ENCODE results near the gene CCDC170.

DNA sequence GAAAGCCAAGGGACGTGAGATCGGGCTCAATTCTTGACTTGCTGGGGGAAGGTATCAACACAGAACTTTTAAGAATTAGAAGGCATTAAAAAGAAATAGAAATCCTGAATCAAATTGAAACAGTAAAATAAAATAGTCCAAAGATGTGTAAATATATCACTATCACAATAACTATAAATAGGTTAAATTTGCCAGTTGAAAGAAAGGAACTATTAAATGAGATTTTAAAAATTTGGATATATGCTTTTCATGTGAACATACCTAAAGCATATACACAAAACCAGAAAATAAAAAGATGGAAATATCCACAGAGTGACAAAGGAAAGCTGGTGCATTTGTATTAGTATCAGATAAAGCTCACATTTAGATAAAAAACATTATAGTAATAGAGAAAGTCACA is 161.3 kb downstream of the CCDC170 start:
- TF ChIP-seq CTCF (IDR thresholded peaks at IDR 0.05; ENCODE audit: low read length) = no peak
- no peak for TF ChIP-seq EZH2 (IDR thresholded peaks at IDR 0.05; ENCODE audit: borderline replicate concordance, low read length)
